ENCODE data around the gene AFP. TPM values are rescaled to one million over a fixed set of nuclear protein-coding genes. Genes with fewer than 3 reads are reported as not detected.

AFP gene
- total and polyA plus RNA-seq, 2 of the 13 experiments (the other 11 are each of a cell fraction or from before 2014, with no cell fraction given) = 9,434 to 13,105 TPM

- TF ChIP-seq PRDM4 (CRISPR knock-in tag; IDR thresholded peaks at IDR 0.05; ENCODE audit: borderline replicate concordance) (no peak), MAZ (IDR thresholded peaks at IDR 0.05; ENCODE audit: borderline replicate concordance, low read depth, low read length) (no peak), MAZ (CRISPR knock-in tag; IDR thresholded peaks at IDR 0.05; ENCODE audit: low read depth) (no peak), BCL6 (CRISPR knock-in tag; IDR thresholded peaks at IDR 0.05) (peak; percentile 8; the same call in 1 of the 2 replicates), ATF3 (CRISPR knock-in tag; IDR thresholded peaks at IDR 0.05) (no peak), PBX2 (CRISPR knock-in tag; IDR thresholded peaks at IDR 0.05) (no peak), ZNF510 (CRISPR knock-in tag; IDR thresholded peaks at IDR 0.05; ENCODE audit: low read depth) (no peak), ZNF343 (CRISPR knock-in tag; IDR thresholded peaks at IDR 0.05) (no peak), ZFP90 (CRISPR knock-in tag; IDR thresholded peaks at IDR 0.05; ENCODE audit: borderline replicate concordance) (no peak), RERE (CRISPR knock-in tag; IDR thresholded peaks at IDR 0.05; ENCODE audit: low read depth) (no peak), ZSCAN21 (CRISPR knock-in tag; IDR thresholded peaks at IDR 0.05; ENCODE audit: borderline replicate concordance) (no peak), TMF1 (CRISPR knock-in tag; IDR thresholded peaks at IDR 0.05; ENCODE audit: low read depth) (0 out of 2 replicates have a peak, but pooled peaks have one; percentile 11), ZNF432 (CRISPR knock-in tag; IDR thresholded peaks at IDR 0.05; ENCODE audit: borderline replicate concordance) (no peak), LBX2 (CRISPR knock-in tag; IDR thresholded peaks at IDR 0.05; ENCODE audit: borderline replicate concordance) (no peak), IRX3 (CRISPR knock-in tag; IDR thresholded peaks at IDR 0.05; ENCODE audit: borderline replicate concordance, low read depth) (peak; percentile 53; the same call in 1 of the 2 replicates), SP140L (CRISPR knock-in tag; IDR thresholded peaks at IDR 0.05; ENCODE audit: borderline replicate concordance) (no peak), SOX13 (IDR thresholded peaks at IDR 0.05) (no peak), SOX13 (CRISPR knock-in tag; conservative IDR thresholded peaks at IDR 0.05 in 1 of 2, IDR thresholded peaks at IDR 0.05 in 1 of 2) (no peak)
These were observed 26.8 kb upstream of the AFP start (continued) for GRCh38 chr4:73409012-73409862.
